SK-N-SH (cell line): Measurements from ENCODE around the gene SMAD3.

Source experiments
- CTCF ChIP-seq: fragments of 200-600 bp; sonication (generic); IDR thresholded peaks from 2 replicates; pipeline ENCODE4 v1.6.1; 2017; ENCODE audit warnings: antibody characterized with exemption, mild to moderate bottlenecking, moderate library complexity
- EP300 ChIP-seq, 2 experiments: IDR thresholded peaks; 2 replicates each; pipeline versions ENCODE4 v1.4.0 to v1.6.1; 2012; ENCODE audit warnings: borderline replicate concordance in 1 of 2, low read depth in 1 of 2, low read length in 1 of 2
- FOXM1 ChIP-seq: IDR thresholded peaks from 2 replicates; pipeline ENCODE4 v1.4.0; 2012; ENCODE audit warnings: low read depth, mild to moderate bottlenecking
- MAX ChIP-seq: IDR thresholded peaks from 2 replicates; pipeline ENCODE4 v1.4.0; 2012; ENCODE audit warnings: low read depth
- RAD21 ChIP-seq: IDR thresholded peaks from 2 replicates; pipeline ENCODE4 v1.6.1; 2012; ENCODE audit warnings: mild to moderate bottlenecking, low read length
- RCOR1 ChIP-seq: fragments of 150-350 bp; IDR thresholded peaks from 2 replicates; pipeline ENCODE4 v1.6.1; 2017; ENCODE audit warnings: antibody characterized with exemption, low read length

GRCh38 chr15:67185051-67185450 is 119.6 kb downstream of the SMAD3 start:
- TF ChIP-seq RCOR1, result no peak
- no peak for TF ChIP-seq CTCF
- no peak for TF ChIP-seq FOXM1
- no peak for TF ChIP-seq RAD21
- no peak for TF ChIP-seq EP300 (IDR thresholded peaks at IDR 0.05; ENCODE audit: borderline replicate concordance in 1 of 2, low read depth in 1 of 2, low read length in 1 of 2)
- no peak for TF ChIP-seq MAX
